HAP-1 (cell line): ENCODE results near the gene GLP2R.

ENCODE experiments used
- DNase-seq, 2 experiments: peaks; one replicate each; pipeline ENCODE4 v3.0.0-alpha.2; 2016 to 2020; ENCODE audit warnings: low spot score in 2 of 2
- H3K27me3 ChIP-seq: fragments of 250-450 bp; sonication (Bioruptor Pico); 2 replicates; pipeline ENCODE4 v1.5.1; 2020; ENCODE audit warnings: low read depth, mild to moderate bottlenecking, moderate library complexity
- H3K36me3 ChIP-seq: fragments of 250-450 bp; sonication (Bioruptor Pico); replicated peaks from 2 replicates; pipeline ENCODE4 v1.5.1; 2020; ENCODE audit warnings: mild to moderate bottlenecking
- H3K4me1 ChIP-seq: fragments of 250-450 bp; sonication (Bioruptor Pico); 2 replicates; pipeline ENCODE4 v1.5.1; 2020; ENCODE audit warnings: mild to moderate bottlenecking
- H3K4me3 ChIP-seq: fragments of 250-450 bp; sonication (Bioruptor Pico); 2 replicates; pipeline ENCODE4 v1.5.1; 2020; ENCODE audit warnings: mild to moderate bottlenecking, moderate library complexity
- H3K9me3 ChIP-seq: fragments of 250-450 bp; sonication (Bioruptor Pico); 2 replicates; pipeline ENCODE4 v1.5.1; 2020; ENCODE audit warnings: mild to moderate bottlenecking, moderate library complexity
- in situ Hi-C: fragments of 300-500 bp; cut with MboI; formaldehyde crosslinking; loops from 3 replicates; pipeline ENCODE4 v1.14.3; 2020; ENCODE audit warnings: low sequenced_read_pairs, inconsistent platforms, mixed read lengths

GLP2R gene

GRCh38 chr17:9880582-9880999 lies 54.9 kb downstream of the GLP2R start:
- H3K9me3 ChIP-seq, result no peaks in the 10 kb centered on the region
- H3K4me3 ChIP-seq, result no peak overlapping the region
- no peaks in the 10 kb centered on the region for H3K4me1 ChIP-seq
- H3K36me3 ChIP-seq, result no peaks in the 10 kb centered on the region
- DNase-seq, result no peak
- no peaks in the 10 kb centered on the region for H3K27me3 ChIP-seq
- in situ Hi-C loops, result no loop called here

GRCh38 chr17:9883451-9883850 lies 57.7 kb downstream of the GLP2R start:
- no peak for DNase-seq
- Histone ChIP-seq H3K4me3 (no peak overlapping the region), H3K27me3 (no peaks in the 10 kb centered on the region), H3K4me1 (no peaks in the 10 kb centered on the region), H3K9me3 (no peaks in the 10 kb centered on the region), H3K36me3 (no peaks in the 10 kb centered on the region)
- in situ Hi-C loops, result no loop called here

GRCh38 chr17:9886141-9886930 lies 60.6 kb downstream of the GLP2R start:
- H3K9me3 ChIP-seq, result no peaks in the 10 kb centered on the region
- H3K36me3 ChIP-seq, result no peaks in the 10 kb centered on the region
- H3K4me1 ChIP-seq, result no peaks in the 10 kb centered on the region
- no peak for DNase-seq
- no peaks in the 10 kb centered on the region for H3K27me3 ChIP-seq
- in situ Hi-C loops, result no loop called here
- no peak overlapping the region for H3K4me3 ChIP-seq

- Histone ChIP-seq H3K9me3 (no peaks in the 10 kb centered on the region), H3K4me3 (no peak overlapping the region), H3K27me3 (no peaks in the 10 kb centered on the region), H3K4me1 (no peaks in the 10 kb centered on the region), H3K36me3 (no peaks in the 10 kb centered on the region)
- DNase-seq, result no peak
- in situ Hi-C loops, result no loop called here
These were observed 61.8 kb downstream of the GLP2R start for GRCh38 chr17:9887508-9887907.

GRCh38 chr17:9890124-9890523 lies 64.4 kb downstream of the GLP2R start:
- DNase-seq, result no peak
- Histone ChIP-seq H3K4me3 (no peak overlapping the region), H3K4me1 (no peaks in the 10 kb centered on the region), H3K36me3 (no peaks in the 10 kb centered on the region), H3K27me3 (no peaks in the 10 kb centered on the region), H3K9me3 (no peaks in the 10 kb centered on the region)
- in situ Hi-C loops, result no loop called here

- no peaks in the 10 kb centered on the region for H3K4me1 ChIP-seq
- no peaks in the 10 kb centered on the region for H3K9me3 ChIP-seq
- no peak for DNase-seq
- in situ Hi-C loops, result no loop called here
- no peak overlapping the region for H3K4me3 ChIP-seq
- H3K36me3 ChIP-seq, result no peaks in the 10 kb centered on the region
- H3K27me3 ChIP-seq, result no peaks in the 10 kb centered on the region
These were observed 67.8 kb downstream of the GLP2R start for GRCh38 chr17:9893411-9894012.

GRCh38 chr17:9894231-9894630 lies 68.5 kb downstream of the GLP2R start:
- no peaks in the 10 kb centered on the region for H3K9me3 ChIP-seq
- H3K36me3 ChIP-seq, result no peaks in the 10 kb centered on the region
- in situ Hi-C loops, result no loop called here
- H3K4me1 ChIP-seq, result no peaks in the 10 kb centered on the region
- DNase-seq, result no peak
- no peak overlapping the region for H3K4me3 ChIP-seq
- H3K27me3 ChIP-seq, result no peaks in the 10 kb centered on the region

- H3K4me1 ChIP-seq, result no peaks in the 10 kb centered on the region
- no peak for DNase-seq
- H3K36me3 ChIP-seq, result no peaks in the 10 kb centered on the region
- in situ Hi-C loops, result no loop called here
- H3K27me3 ChIP-seq, result no peaks in the 10 kb centered on the region
- H3K4me3 ChIP-seq, result no peak overlapping the region
- no peaks in the 10 kb centered on the region for H3K9me3 ChIP-seq
These were observed 70.2 kb downstream of the GLP2R start for GRCh38 chr17:9895923-9896322.

- Histone ChIP-seq H3K4me1 (no peaks in the 10 kb centered on the region), H3K9me3 (no peaks in the 10 kb centered on the region), H3K27me3 (no peaks in the 10 kb centered on the region), H3K36me3 (no peaks in the 10 kb centered on the region), H3K4me3 (no peak overlapping the region)
- in situ Hi-C loops, result no loop called here
- DNase-seq, result no peak
These were observed 71.7 kb downstream of the GLP2R start for GRCh38 chr17:9897372-9897968.

- H3K9me3 ChIP-seq, result no peaks in the 10 kb centered on the region
- DNase-seq, result no peak
- H3K27me3 ChIP-seq, result no peaks in the 10 kb centered on the region
- H3K4me1 ChIP-seq, result no peaks in the 10 kb centered on the region
- no peak overlapping the region for H3K4me3 ChIP-seq
- in situ Hi-C loops, result no loop called here
- H3K36me3 ChIP-seq, result no peaks in the 10 kb centered on the region
These were observed 73.1 kb downstream of the GLP2R start for GRCh38 chr17:9898812-9899211.

- H3K4me1 ChIP-seq, result no peaks in the 10 kb centered on the region
- no peak for DNase-seq
- no peaks in the 10 kb centered on the region for H3K9me3 ChIP-seq
- no peaks in the 10 kb centered on the region for H3K27me3 ChIP-seq
- no peaks in the 10 kb centered on the region for H3K36me3 ChIP-seq
- in situ Hi-C loops, result loop anchor here (25.0 kb wide), 1 partner anchor 113 kb away; no protein-coding TSS in a partner anchor
- no peak overlapping the region for H3K4me3 ChIP-seq
These were observed 73.7 kb downstream of the GLP2R start for GRCh38 chr17:9899280-9900043.

- H3K36me3 ChIP-seq, result no peaks in the 10 kb centered on the region
- DNase-seq, result no peak
- no peaks in the 10 kb centered on the region for H3K27me3 ChIP-seq
- H3K4me3 ChIP-seq, result no peak overlapping the region
- no peaks in the 10 kb centered on the region for H3K9me3 ChIP-seq
- in situ Hi-C loops, result loop anchor here (25.0 kb wide), 1 partner anchor 112 kb away; no protein-coding TSS in a partner anchor
- no peaks in the 10 kb centered on the region for H3K4me1 ChIP-seq
These were observed 74.4 kb downstream of the GLP2R start for GRCh38 chr17:9900044-9900594.

GRCh38 chr17:9900784-9901183 lies 75.1 kb downstream of the GLP2R start:
- DNase-seq, result no peak

More at GRCh38 chr17:9900784-9901183, 75.1 kb downstream of the GLP2R start:
- Histone ChIP-seq H3K4me3 (no peak overlapping the region), H3K9me3 (no peaks in the 10 kb centered on the region), H3K36me3 (no peaks in the 10 kb centered on the region), H3K4me1 (no peaks in the 10 kb centered on the region), H3K27me3 (no peaks in the 10 kb centered on the region)
- in situ Hi-C loops, result loop anchor here (25.0 kb wide), 1 partner anchor 112 kb away; no protein-coding TSS in a partner anchor
